Spleen (tissue), 11 donors: ENCODE data around the gene FBLN5. TPM values are rescaled to one million over a fixed set of nuclear protein-coding genes. Genes with fewer than 3 reads are reported as not detected.

ENCODE experiments used
- DNase-seq: peaks from one replicate; pipeline ENCODE4 v3.0.0-alpha.2; 2020
- H3K27ac ChIP-seq, 8 donors: fragments of 200-600 bp; sonication (generic) in 7 of 8; 1 replicate in 4 of 8; 2 replicates in 4 of 8; pipeline versions ENCODE4 v1.5.0 to v1.8.0; 2016 to 2021; ENCODE audit warnings: inconsistent platforms in 4 of 8, mild to moderate bottlenecking in 4 of 8, moderate library complexity in 1 of 8
- H3K27me3 ChIP-seq, 7 donors: fragments of 200-600 bp; sonication (generic) in 6 of 7; replicated peaks in 1 of 7; 1 replicate in 4 of 7; 2 replicates in 3 of 7; pipeline versions ENCODE4 v1.5.0 to v1.8.0; 2016 to 2021; ENCODE audit warnings: inconsistent platforms in 3 of 7, mild to moderate bottlenecking in 1 of 7
- H3K36me3 ChIP-seq, 6 donors: fragments of 200-600 bp; sonication (generic) in 5 of 6; 1 replicate in 4 of 6; 2 replicates in 2 of 6; pipeline versions ENCODE4 v1.5.0 to v1.8.0; 2016 to 2021; ENCODE audit warnings: inconsistent platforms in 2 of 6
- H3K4me1 ChIP-seq, 6 donors: fragments of 200-600 bp; sonication (generic) in 5 of 6; 1 replicate in 3 of 6; 2 replicates in 3 of 6; pipeline versions ENCODE4 v1.5.0 to v1.8.0; 2016 to 2021; ENCODE audit warnings: inconsistent platforms in 3 of 6
- H3K4me3 ChIP-seq, 8 donors: fragments of 200-600 bp; sonication (generic) in 7 of 8; 1 replicate in 4 of 8; 2 replicates in 4 of 8; pipeline versions ENCODE4 v1.5.0 to v1.8.0; 2016 to 2021; ENCODE audit warnings: inconsistent platforms in 4 of 8, mild to moderate bottlenecking in 4 of 8, moderate library complexity in 2 of 8
- H3K9me3 ChIP-seq, 8 donors: fragments of 200-600 bp; sonication (generic) in 7 of 8; 1 replicate in 4 of 8; 2 replicates in 4 of 8; pipeline versions ENCODE4 v1.5.0 to v1.8.0; 2016 to 2021; ENCODE audit warnings: inconsistent platforms in 4 of 8
- POLR2A ChIP-seq, 3 donors: fragments of 450-650 bp; IDR thresholded peaks; one replicate each; pipeline ENCODE4 v1.5.1; 2017; ENCODE audit warnings: antibody characterized with exemption in 3 of 3, mild to moderate bottlenecking in 1 of 3
- POLR2AphosphoS5 ChIP-seq, 3 donors: sonication (generic); formaldehyde crosslinking; IDR thresholded peaks; one replicate each; pipeline ENCODE4 v1.5.1; 2017; ENCODE audit warnings: antibody characterized with exemption in 3 of 3
- WGBS, 5 donors: extraction: QIAGEN DNeasy Blood & Tissue Kit in 3 of 5; methylation state at CpG; one replicate each; pipeline versions ENCODE4 v1.1.5 to v1.1.7; 2013 to 2018; 5-methylcytosine and 5-hydroxymethylcytosine counted together
- intact Hi-C: fragments of 100-400 bp; cut with DNase I; formaldehyde crosslinking; loops from one replicate; pipeline ENCODE4 v1.15.0; 2023; ENCODE audit warnings: low total_unique reads
- polyA plus RNA-seq, 3 donors: library from polyadenylated mRNA; stranded (reverse); fragments of 200-250 nt; gene quantifications; one replicate each; pipeline ENCODE4 v1.2.1, GENCODE V29; 2013
- total RNA-seq, 7 donors: library from RNA; depleted of rRNA in 3 of 7; stranded (reverse); fragments of >200 nt in 3 of 7; fragmentation: NEBNext Ultra II Directional in 4 of 7; extraction: Animal tissue kit (Norgen Biotek cat#: 25700) in 4 of 7; gene quantifications; one replicate each; pipeline versions ENCODE4 v1.1.0 to v1.2.1, GENCODE V29; 2016 to 2021
- TF ChIP-seq, protein P1 (sequence below), 11 experiments: fragments of 200-600 bp in 7 of 11; fragments of 450-650 bp in 4 of 11; sonication (generic) in 4 of 11; IDR thresholded peaks in 8 of 11; conservative IDR thresholded peaks in 3 of 11; 1 replicate in 7 of 11; 2 replicates in 4 of 11; pipeline versions ENCODE4 v1.4.0 to v1.8.0; 2016 to 2021; ENCODE audit warnings: antibody characterized with exemption in 11 of 11, inconsistent platforms in 4 of 11, mild to moderate bottlenecking in 1 of 11
- donor health status: healthy with polysubstance abuse.
- donor health status: DM: no; HTN: no; CAD: no; lungs with moderate emphysema.
- donor health status: DM: no; HTN: no; CAD: no.
- donor health status: Bipolar disorder and iron deficiency.
- donor health status: healthy.
- donor health status: DM: no; HTN: no; CAD: no.
- donor health status: DM: yes; HTN: yes; CAD: no.

The FBLN5 gene
- total and polyA plus RNA-seq, 10 donors = 26.4 to 396 (median 102) TPM

DNA sequence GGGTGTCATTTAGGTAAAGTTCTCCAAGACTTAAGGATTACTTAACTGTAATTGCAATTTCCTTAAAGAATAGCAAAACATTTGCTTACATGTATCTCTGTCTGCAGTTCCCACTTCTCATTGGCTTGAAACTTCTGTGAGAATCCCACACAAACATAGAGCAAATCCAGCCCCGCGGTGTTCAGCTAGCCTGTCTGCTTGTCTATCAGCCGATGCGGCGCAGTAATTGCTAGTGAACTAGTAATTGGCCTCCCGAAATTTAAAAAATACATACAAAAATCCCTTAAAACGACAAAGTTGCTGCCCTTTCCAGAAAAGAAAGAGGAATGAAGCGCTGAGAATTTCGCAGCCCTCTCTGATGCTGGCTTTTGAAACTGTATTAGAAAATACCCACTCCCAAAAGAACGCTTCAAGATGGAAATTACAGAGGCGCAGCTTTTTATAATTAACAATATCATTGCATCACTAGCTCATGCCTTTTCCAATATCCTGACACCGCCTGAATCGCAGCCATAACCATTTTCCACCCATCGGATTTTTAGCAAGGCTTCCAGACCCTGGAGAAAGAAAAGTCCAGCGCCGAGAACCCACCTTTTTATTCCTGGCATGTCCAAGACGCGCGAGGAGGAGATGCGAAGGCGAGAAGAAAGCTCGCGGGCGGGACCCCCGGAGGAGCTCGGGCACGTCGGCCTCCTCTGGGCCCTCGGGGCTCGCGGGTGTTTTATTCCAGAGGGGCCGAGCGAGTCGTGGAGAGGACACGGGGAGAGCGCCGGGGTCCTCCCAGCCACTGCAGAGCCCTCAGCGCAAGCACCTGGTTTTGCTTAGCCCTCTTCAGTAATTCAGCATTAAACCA, 646 bp downstream of the FBLN5 start:
- intact Hi-C loops = no loop called here
- DNase-seq = no peak
- Histone ChIP-seq H3K27ac (peak overlapping the region in 7 of 8 donors; percentile 61 to 81 (median 71)), H3K4me1 (peaks cover 8 to 47% (median 17%) of the 10 kb centered on the region in 6 donors), H3K9me3 (no peaks in the 10 kb centered on the region), H3K27me3 (peaks cover 0 to 51% (median 18%) of the 10 kb centered on the region in 7 donors), H3K4me3 (peak overlapping the region; percentile 33 to 73 (median 40)), H3K36me3 (no peaks in the 10 kb centered on the region)
- 15 to 27% (median 18%) methylated on average over 30 to 38 of the region's 38 CpGs for WGBS, 5 donors
- TF ChIP-seq POLR2AphosphoS5 (IDR thresholded peaks at IDR 0.05) = no peak
- TF ChIP-seq POLR2A (IDR thresholded peaks at IDR 0.05) = no peak
- TF ChIP-seq, protein P1, sequence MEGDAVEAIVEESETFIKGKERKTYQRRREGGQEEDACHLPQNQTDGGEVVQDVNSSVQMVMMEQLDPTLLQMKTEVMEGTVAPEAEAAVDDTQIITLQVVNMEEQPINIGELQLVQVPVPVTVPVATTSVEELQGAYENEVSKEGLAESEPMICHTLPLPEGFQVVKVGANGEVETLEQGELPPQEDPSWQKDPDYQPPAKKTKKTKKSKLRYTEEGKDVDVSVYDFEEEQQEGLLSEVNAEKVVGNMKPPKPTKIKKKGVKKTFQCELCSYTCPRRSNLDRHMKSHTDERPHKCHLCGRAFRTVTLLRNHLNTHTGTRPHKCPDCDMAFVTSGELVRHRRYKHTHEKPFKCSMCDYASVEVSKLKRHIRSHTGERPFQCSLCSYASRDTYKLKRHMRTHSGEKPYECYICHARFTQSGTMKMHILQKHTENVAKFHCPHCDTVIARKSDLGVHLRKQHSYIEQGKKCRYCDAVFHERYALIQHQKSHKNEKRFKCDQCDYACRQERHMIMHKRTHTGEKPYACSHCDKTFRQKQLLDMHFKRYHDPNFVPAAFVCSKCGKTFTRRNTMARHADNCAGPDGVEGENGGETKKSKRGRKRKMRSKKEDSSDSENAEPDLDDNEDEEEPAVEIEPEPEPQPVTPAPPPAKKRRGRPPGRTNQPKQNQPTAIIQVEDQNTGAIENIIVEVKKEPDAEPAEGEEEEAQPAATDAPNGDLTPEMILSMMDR (IDR thresholded peaks at IDR 0.05 in 8 of 11, conservative IDR thresholded peaks at IDR 0.05 in 3 of 11) = no peak

DNA sequence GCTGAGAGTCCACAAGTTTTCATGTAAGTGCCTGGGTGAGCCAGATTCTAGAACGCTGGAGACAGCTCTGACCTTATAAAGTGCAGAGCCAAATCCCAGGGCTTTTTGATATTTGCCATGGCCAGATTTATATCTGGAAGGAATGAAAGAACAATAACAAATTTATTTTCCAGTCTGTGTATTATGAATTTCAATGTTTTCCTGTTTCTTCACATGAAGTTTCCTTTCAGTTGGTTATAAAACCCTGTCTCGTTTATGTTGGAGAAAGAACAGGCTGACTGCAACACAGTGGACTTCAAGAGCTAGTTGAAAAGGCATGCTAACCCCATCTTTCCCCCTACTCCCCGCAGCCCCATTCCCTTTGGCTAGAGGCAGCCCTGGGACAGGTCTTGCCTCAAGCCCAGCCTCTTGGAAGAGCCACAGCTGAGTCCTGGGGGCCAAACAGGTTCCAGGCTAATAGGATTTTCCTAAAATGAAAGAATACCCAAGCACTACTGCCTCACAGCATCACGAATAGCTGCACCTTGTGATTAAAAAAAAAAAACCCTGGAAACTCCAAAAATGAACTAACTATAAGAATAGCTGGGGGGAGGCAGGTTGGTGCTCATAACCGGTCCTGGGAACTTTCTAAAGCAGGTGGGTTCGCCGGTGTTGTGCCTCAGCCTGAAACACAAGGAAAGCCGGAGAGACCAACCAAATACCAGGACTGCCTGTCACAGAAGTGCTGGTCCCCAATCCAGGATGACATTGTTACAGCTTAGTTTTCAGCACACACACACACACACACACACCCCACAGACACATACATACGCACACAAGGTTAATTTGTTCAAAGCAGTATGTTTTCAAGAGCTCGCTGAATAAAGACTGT, 1.5 kb downstream of the FBLN5 start:
- 54 to 73% (median 64%) methylated on average over 10 of the region's 10 CpGs for WGBS, 5 donors
- H3K4me1 ChIP-seq = peaks cover 8 to 53% (median 18%) of the 10 kb centered on the region in 6 donors
- peak overlapping the region in 6 of 8 donors; percentile 61 to 81 (median 71) for H3K27ac ChIP-seq
- DNase-seq = no peak
- H3K4me3 ChIP-seq = peak overlapping the region; percentile 12 to 73 (median 40)
- H3K27me3 ChIP-seq = peaks cover 0 to 51% (median 18%) of the 10 kb centered on the region in 7 donors
- no peaks in the 10 kb centered on the region for H3K9me3 ChIP-seq
- intact Hi-C loops = no loop called here
- H3K36me3 ChIP-seq = no peaks in the 10 kb centered on the region
- TF ChIP-seq, protein P1 (IDR thresholded peaks at IDR 0.05 in 8 of 11, conservative IDR thresholded peaks at IDR 0.05 in 3 of 11) = no peak
- no peak for TF ChIP-seq POLR2A (IDR thresholded peaks at IDR 0.05)
- TF ChIP-seq POLR2AphosphoS5 (IDR thresholded peaks at IDR 0.05) = no peak

DNA sequence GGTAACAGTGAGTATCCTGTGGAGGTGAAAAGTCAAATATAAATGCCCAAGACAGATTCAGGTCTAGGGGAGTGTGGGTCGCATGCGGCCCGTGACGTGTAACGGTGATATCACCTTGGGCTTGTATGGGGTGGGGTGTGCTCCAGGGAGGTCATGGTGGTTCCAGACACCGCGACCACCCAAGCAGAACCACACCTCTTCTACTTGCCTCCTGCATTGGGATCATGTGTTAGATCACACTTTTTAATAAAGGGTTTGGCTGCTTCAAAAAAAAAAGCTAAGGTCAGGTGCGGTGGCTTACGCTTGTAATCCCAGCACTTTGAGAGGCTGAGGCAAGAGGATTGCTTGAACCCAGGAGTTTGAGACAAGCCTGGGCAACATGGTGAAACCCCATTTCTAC, 4.5 kb downstream of the FBLN5 start:
- WGBS, 5 donors = 83 to 95% (median 89%) methylated on average over 9 of the region's 9 CpGs
- intact Hi-C loops = no loop called here
- H3K27ac ChIP-seq = peak overlapping the region in 1 of 8 donors; percentile 81
- TF ChIP-seq, protein P1 (IDR thresholded peaks at IDR 0.05 in 8 of 11, conservative IDR thresholded peaks at IDR 0.05 in 3 of 11) = no peak
- TF ChIP-seq POLR2A (IDR thresholded peaks at IDR 0.05) (no peak), POLR2AphosphoS5 (IDR thresholded peaks at IDR 0.05) (no peak)
- no peak for DNase-seq
- peaks cover 0 to 15% (median 0%) of the 10 kb centered on the region in 6 donors for H3K36me3 ChIP-seq
- H3K9me3 ChIP-seq = no peaks in the 10 kb centered on the region
- peaks cover 8 to 50% (median 18%) of the 10 kb centered on the region in 6 donors for H3K4me1 ChIP-seq
- peaks cover 0 to 48% (median 18%) of the 10 kb centered on the region in 7 donors for H3K27me3 ChIP-seq
- H3K4me3 ChIP-seq = peak overlapping the region in 3 of 8 donors; percentile 12 to 51 (median 35)
